OCI-LY7 (cell line): ENCODE data around the gene PIGC. TPM values are rescaled to one million over a fixed set of nuclear protein-coding genes. Genes with fewer than 3 reads are reported as not detected.

Experiments
- BruUV-seq: library from RNA; stranded (reverse); fragments of 400-500 nt; replicated peaks from 2 replicates; lab custom pipeline; 2021; lab: Mats Ljungman, UMichigan
- CTCF ChIA-PET: fragments of 300-600 bp; sonication (Branson Sonifier 250); formaldehyde crosslinking; loops from one replicate; lab custom pipeline; 2022; ENCODE audit warnings: antibody characterized with exemption; ENCODE audit not compliant: unreplicated experiment; lab: Charles Lee
- POLR2A ChIA-PET: fragments of 300-600 bp; sonication (Branson Sonifier 250); formaldehyde crosslinking; loops from one replicate; lab custom pipeline; 2022; ENCODE audit warnings: antibody characterized with exemption; lab: Charles Lee
- DNase-seq: peaks from one replicate; pipeline ENCODE4 v3.0.0-alpha.2; 2015; ENCODE audit warnings: low spot score
- H2AFZ ChIP-seq: fragments of 200-600 bp; sonication (generic), shearing (Covaris generic); 2 replicates; pipeline ENCODE4 v1.6.1; 2014; ENCODE audit warnings: mild to moderate bottlenecking, antibody characterized with exemption, low read length, moderate library complexity
- H3K27ac ChIP-seq: fragments of 200-600 bp; sonication (generic); 2 replicates; pipeline ENCODE4 v1.5.1; 2014; ENCODE audit warnings: mixed run types, low read depth, mild to moderate bottlenecking, moderate library complexity, low read length, inconsistent platforms; ENCODE audit not compliant: poor library complexity, severe bottlenecking
- H3K36me3 ChIP-seq: fragments of 200-600 bp; sonication (generic); 2 replicates; pipeline ENCODE4 v1.6.1; 2014; ENCODE audit warnings: mild to moderate bottlenecking, antibody characterized with exemption, low read length, moderate library complexity, mixed read lengths; ENCODE audit not compliant: insufficient read depth
- H3K4me1 ChIP-seq: fragments of 200-600 bp; sonication (generic); 2 replicates; pipeline ENCODE4 v1.5.1; 2014; ENCODE audit warnings: mild to moderate bottlenecking, low read length; ENCODE audit not compliant: insufficient read depth, poor library complexity, severe bottlenecking
- H3K4me2 ChIP-seq: fragments of 200-600 bp; sonication (generic); 2 replicates; pipeline ENCODE4 v1.6.1; 2014; ENCODE audit warnings: mild to moderate bottlenecking, low read length
- H3K4me3 ChIP-seq: fragments of 200-600 bp; sonication (generic); 2 replicates; pipeline ENCODE4 v1.5.1; 2014; ENCODE audit warnings: mild to moderate bottlenecking, low read depth, low read length; ENCODE audit not compliant: poor library complexity, severe bottlenecking
- H3K79me2 ChIP-seq: fragments of 200-600 bp; sonication (generic); 2 replicates; pipeline ENCODE4 v1.6.1; 2016; ENCODE audit warnings: low read depth, mild to moderate bottlenecking, low read length, moderate library complexity, mixed read lengths; ENCODE audit not compliant: insufficient read depth
- H3K9me2 ChIP-seq: fragments of 200-600 bp; sonication (generic); 2 replicates; pipeline ENCODE4 v1.6.1; 2016; ENCODE audit warnings: mild to moderate bottlenecking, low read length, mixed read lengths; ENCODE audit not compliant: insufficient read depth
- H3K9me3 ChIP-seq: fragments of 200-600 bp; sonication (generic); 2 replicates; pipeline ENCODE4 v1.6.1; 2014; ENCODE audit warnings: mild to moderate bottlenecking, mixed run types, low read length, mixed read lengths
- H4K20me1 ChIP-seq: fragments of 200-600 bp; sonication (generic); 2 replicates; pipeline ENCODE4 v1.6.1; 2014; ENCODE audit warnings: mild to moderate bottlenecking, antibody characterized with exemption, low read length, moderate library complexity, mixed read lengths; ENCODE audit not compliant: insufficient read depth
- CTCF ChIP-seq: fragments of 200-600 bp; sonication (generic); conservative IDR thresholded peaks from 2 replicates; pipeline ENCODE4 v1.5.1; 2014; ENCODE audit warnings: mild to moderate bottlenecking, antibody characterized with exemption, low read length, moderate library complexity, mixed read lengths
- EZH2phosphoT487 ChIP-seq: fragments of 200-600 bp; sonication (generic); IDR thresholded peaks from 2 replicates; pipeline ENCODE4 v1.6.1; 2018; ENCODE audit warnings: low read depth, borderline replicate concordance, mild to moderate bottlenecking, mixed run types, antibody characterized with exemption, low read length, moderate library complexity, mixed read lengths
- intact Hi-C: fragments of 100-400 bp; cut with micrococcal nuclease; formaldehyde crosslinking; loops from one replicate; pipeline ENCODE4 v1.10.0; 2022; ENCODE audit not compliant: unreplicated experiment
- total RNA-seq, 2 experiments: library from RNA; depleted of rRNA in 1 of 2; stranded (reverse); fragments of >200 nt in 1 of 2; shearing (Covaris generic) in 1 of 2; gene quantifications; 2 replicates each; pipeline ENCODE4 v1.2.3, GENCODE V29; 2014 to 2022

The PIGC gene
- total RNA-seq, 2 experiments from 2014 or later, result 15.4 to 18.4 TPM

- POLR2A ChIA-PET, result no interaction called here
Measured at GRCh38 chr1:172452536-172453152, 8.8 kb upstream of the PIGC start.

GRCh38 chr1:172451002-172451443, 7.2 kb upstream of the PIGC start:
- H2AFZ ChIP-seq, result peak overlapping the region; percentile 45; the same call in 1 of the 2 replicates
- no peak overlapping the region for H3K4me3 ChIP-seq
- POLR2A ChIA-PET, result interaction anchor here (0.6 to 1.2 kb wide), 4 partner anchors 9 to 437 kb away, joined by 3 to 6 read pairs (median 3); no protein-coding TSS in a partner anchor
- TF ChIP-seq EZH2phosphoT487, result no peak
- no peak for TF ChIP-seq CTCF
- no peak overlapping the region for H3K4me2 ChIP-seq
- CTCF ChIA-PET, result no interaction called here
- H3K4me1 ChIP-seq, result no peaks in the 10 kb centered on the region
- H3K27ac ChIP-seq, result no peak overlapping the region
- intact Hi-C loops, result loop anchor here (10.0 kb wide), 1 partner anchor 154 kb away; no protein-coding TSS in a partner anchor
- H3K36me3 ChIP-seq, result no peaks in the 10 kb centered on the region
- H3K79me2 ChIP-seq, result no peaks in the 10 kb centered on the region
- no peaks in the 10 kb centered on the region for H3K9me3 ChIP-seq
- no peaks in the 10 kb centered on the region for H4K20me1 ChIP-seq
- H3K9me2 ChIP-seq, result no peaks in the 10 kb centered on the region
- no TSS peak for BruUV-seq
- no peak for DNase-seq

More at GRCh38 chr1:172452536-172453152, 8.8 kb upstream of the PIGC start:
- intact Hi-C loops, result loop anchor here (10.0 kb wide), 1 partner anchor 152 kb away; no protein-coding TSS in a partner anchor
- TF ChIP-seq CTCF, result no peak
- no peak for TF ChIP-seq EZH2phosphoT487
- H3K36me3 ChIP-seq, result no peaks in the 10 kb centered on the region
- H3K27ac ChIP-seq, result no peak overlapping the region
- DNase-seq, result no peak
- no peaks in the 10 kb centered on the region for H3K9me2 ChIP-seq
- no peak overlapping the region for H2AFZ ChIP-seq
- no peak overlapping the region for H3K4me3 ChIP-seq
- H3K4me2 ChIP-seq, result no peak overlapping the region
- H4K20me1 ChIP-seq, result no peaks in the 10 kb centered on the region
- no peaks in the 10 kb centered on the region for H3K4me1 ChIP-seq
- CTCF ChIA-PET, result no interaction called here
- H3K9me3 ChIP-seq, result no peaks in the 10 kb centered on the region
- H3K79me2 ChIP-seq, result no peaks in the 10 kb centered on the region
- BruUV-seq, result no TSS peak

- H3K79me2 ChIP-seq, result no peaks in the 10 kb centered on the region
- no TSS peak for BruUV-seq
- POLR2A ChIA-PET, result interaction anchor here (0.7 kb wide), 1 partner anchor 668 kb away, joined by 3 read pairs; no protein-coding TSS in a partner anchor
- intact Hi-C loops, result loop anchor here (1.0 to 10.0 kb wide), 2 partner anchors 154 to 269 kb away; no protein-coding TSS in a partner anchor
- H2AFZ ChIP-seq, result peak overlapping the region; percentile 45; the same call in 1 of the 2 replicates
- no peaks in the 10 kb centered on the region for H3K9me2 ChIP-seq
- H3K4me1 ChIP-seq, result no peaks in the 10 kb centered on the region
- H3K36me3 ChIP-seq, result no peaks in the 10 kb centered on the region
- H4K20me1 ChIP-seq, result no peaks in the 10 kb centered on the region
- CTCF ChIA-PET, result no interaction called here
- no peak for TF ChIP-seq CTCF
- TF ChIP-seq EZH2phosphoT487, result no peak
- no peaks in the 10 kb centered on the region for H3K9me3 ChIP-seq
- peak overlapping the region; percentile 27; the same call in 1 of the 2 replicates for H3K4me2 ChIP-seq
- no peak overlapping the region for H3K4me3 ChIP-seq
- no peak overlapping the region for H3K27ac ChIP-seq
- no peak for DNase-seq
Measured at GRCh38 chr1:172450524-172450885, 6.6 kb upstream of the PIGC start.
